Astrocyte (in vitro differentiated cells and primary cell): ENCODE data around the gene RPL35.

ENCODE experiments used
- CTCF ChIP-seq: IDR thresholded peaks from 2 replicates; pipeline ENCODE4 v1.5.1; 2011; ENCODE audit warnings: low read depth, mild to moderate bottlenecking, inconsistent platforms, low read length, moderate library complexity; ENCODE audit not compliant: insufficient read depth
- EZH2 ChIP-seq: IDR thresholded peaks from 2 replicates; pipeline ENCODE4 v1.6.1; 2012; ENCODE audit warnings: mild to moderate bottlenecking, low read length, inconsistent platforms; ENCODE audit not compliant: insufficient read depth

GRCh38 chr9:124813041-124813440 is 48.7 kb downstream of the RPL35 start:
- TF ChIP-seq CTCF (no peak), EZH2 (no peak)
